Muscle of leg (tissue), 11 donors: ENCODE data around the gene FBXL7. TPM values are rescaled to one million over a fixed set of nuclear protein-coding genes. Genes with fewer than 3 reads are reported as not detected.

Source experiments
- DNase-seq: peaks from one replicate; pipeline ENCODE4 v3.0.0; 2013
- H3K27ac ChIP-seq: one replicate; pipeline ENCODE4 v1.5.1; 2013; ENCODE audit warnings: mild to moderate bottlenecking, low read length, control low read depth
- H3K27me3 ChIP-seq: one replicate; pipeline ENCODE4 v1.6.1; 2013; ENCODE audit warnings: low read length; ENCODE audit not compliant: control insufficient read depth, insufficient read depth
- H3K36me3 ChIP-seq: one replicate; pipeline ENCODE4 v1.6.1; 2013; ENCODE audit warnings: low read length; ENCODE audit not compliant: control insufficient read depth, insufficient read depth
- H3K4me1 ChIP-seq: one replicate; pipeline ENCODE4 v1.6.1; 2013; ENCODE audit warnings: low read length; ENCODE audit not compliant: control insufficient read depth, insufficient read depth
- H3K4me3 ChIP-seq: one replicate; pipeline ENCODE4 v1.5.1; 2013; ENCODE audit warnings: low read length, control low read depth
- H3K9me3 ChIP-seq: replicated peaks from 2 replicates; pipeline ENCODE4 v1.6.1; 2013; ENCODE audit warnings: low read depth, low read length; ENCODE audit not compliant: control insufficient read depth
- WGBS: methylation state at CpG from one replicate; pipeline ENCODE4 v1.1.5; 2013; ENCODE audit warnings: missing lambda C conversion rate; ENCODE audit not compliant: insufficient coverage; 5-methylcytosine and 5-hydroxymethylcytosine counted together
- polyA plus RNA-seq, 8 donors: library from polyadenylated mRNA; unstranded; fragments of 120-200 nt; gene quantifications; one replicate each; pipeline versions ENCODE4 v1.2.1 to v1.2.3, GENCODE V29; 2013; ENCODE audit warnings: inconsistent platforms in 1 of 8, low replicate concordance in 1 of 8; ENCODE audit not compliant: insufficient read length in 8 of 8, insufficient read depth in 1 of 8
- total RNA-seq: library from RNA; stranded (reverse); fragments of 120-200 nt; gene quantifications from one replicate; pipeline ENCODE4 v1.2.4, GENCODE V29; 2013

Gene FBXL7
- total and polyA plus RNA-seq, 9 donors: 9.0 to 26.1 (median 21.5) TPM

- peaks cover 7% of the 10 kb centered on the region for H3K4me1 ChIP-seq
- peaks cover 3% of the 10 kb centered on the region for H3K36me3 ChIP-seq
- no peak for DNase-seq
- WGBS: 91% methylated on average over 6 of the region's 12 CpGs
- H3K4me3 ChIP-seq: no peak overlapping the region
- no peak overlapping the region for H3K27ac ChIP-seq
- no peaks in the 10 kb centered on the region for H3K27me3 ChIP-seq
- no peaks in the 10 kb centered on the region for H3K9me3 ChIP-seq
These were observed 16.5 kb downstream of the FBXL7 start for GRCh38 chr5:15516486-15516885.

GRCh38 chr5:15518786-15519185 lies 18.8 kb downstream of the FBXL7 start:
- no peak for DNase-seq
- Histone ChIP-seq H3K27me3 (no peaks in the 10 kb centered on the region), H3K9me3 (no peaks in the 10 kb centered on the region), H3K4me1 (peaks cover 13% of the 10 kb centered on the region), H3K4me3 (no peak overlapping the region), H3K27ac (no peak overlapping the region), H3K36me3 (peaks cover 3% of the 10 kb centered on the region)
- WGBS: 86% methylated on average over 6 of the region's 9 CpGs

- Histone ChIP-seq H3K9me3 (no peaks in the 10 kb centered on the region), H3K36me3 (no peaks in the 10 kb centered on the region), H3K27ac (peak overlapping the region; percentile 67), H3K4me3 (no peak overlapping the region), H3K4me1 (peaks cover 10% of the 10 kb centered on the region), H3K27me3 (no peaks in the 10 kb centered on the region)
- peak; percentile 21 for DNase-seq
- WGBS: 50% methylated on average over 3 of the region's 5 CpGs
These were observed 20.9 kb downstream of the FBXL7 start for GRCh38 chr5:15520856-15521255.

GRCh38 chr5:15521381-15522186 lies 21.6 kb downstream of the FBXL7 start:
- H3K4me1 ChIP-seq: peaks cover 10% of the 10 kb centered on the region
- H3K27ac ChIP-seq: peak overlapping the region; percentile 67
- peak; percentile 68 for DNase-seq
- WGBS: no CpG with 5 or more reads among the region's 8 CpGs
- H3K9me3 ChIP-seq: no peaks in the 10 kb centered on the region
- H3K4me3 ChIP-seq: peak overlapping the region; percentile 4
- H3K27me3 ChIP-seq: no peaks in the 10 kb centered on the region
- H3K36me3 ChIP-seq: peaks cover 3% of the 10 kb centered on the region

- H3K36me3 ChIP-seq: peaks cover 4% of the 10 kb centered on the region
- H3K4me1 ChIP-seq: peaks cover 10% of the 10 kb centered on the region
- no peaks in the 10 kb centered on the region for H3K27me3 ChIP-seq
- no peaks in the 10 kb centered on the region for H3K9me3 ChIP-seq
- peak; percentile 62 for DNase-seq
- peak overlapping the region; percentile 18 for H3K27ac ChIP-seq
- no peak overlapping the region for H3K4me3 ChIP-seq
- no CpG with 5 or more reads among the region's 3 CpGs for WGBS
These were observed 22.2 kb downstream of the FBXL7 start for GRCh38 chr5:15522187-15522520.

GRCh38 chr5:15524712-15525111 lies 24.7 kb downstream of the FBXL7 start:
- H3K4me3 ChIP-seq: no peak overlapping the region
- H3K9me3 ChIP-seq: no peaks in the 10 kb centered on the region
- H3K4me1 ChIP-seq: peaks cover 10% of the 10 kb centered on the region
- no peaks in the 10 kb centered on the region for H3K27me3 ChIP-seq
- 100% methylated on average over 1 of the region's 2 CpGs for WGBS
- peaks cover 4% of the 10 kb centered on the region for H3K36me3 ChIP-seq
- DNase-seq: peak; percentile 27
- H3K27ac ChIP-seq: no peak overlapping the region

- peaks cover 9% of the 10 kb centered on the region for H3K4me1 ChIP-seq
- 81% methylated on average over 2 of the region's 3 CpGs for WGBS
These were observed 25.8 kb downstream of the FBXL7 start for GRCh38 chr5:15525703-15526275.

GRCh38 chr5:15526413-15526812 lies 26.4 kb downstream of the FBXL7 start:
- H3K4me1 ChIP-seq: peaks cover 6% of the 10 kb centered on the region
- H3K36me3 ChIP-seq: peaks cover 6% of the 10 kb centered on the region
- WGBS: 92% methylated on average over 2 of the region's 3 CpGs
- H3K4me3 ChIP-seq: no peak overlapping the region
- no peak for DNase-seq
- H3K27ac ChIP-seq: no peak overlapping the region
- no peaks in the 10 kb centered on the region for H3K27me3 ChIP-seq
- H3K9me3 ChIP-seq: no peaks in the 10 kb centered on the region

More at GRCh38 chr5:15525703-15526275, 25.8 kb downstream of the FBXL7 start:
- H3K27ac ChIP-seq: no peak overlapping the region
- H3K4me3 ChIP-seq: no peak overlapping the region
- no peaks in the 10 kb centered on the region for H3K9me3 ChIP-seq
- H3K36me3 ChIP-seq: peaks cover 6% of the 10 kb centered on the region
- H3K27me3 ChIP-seq: no peaks in the 10 kb centered on the region
- DNase-seq: no peak

- no CpG with 5 or more reads among the region's 3 CpGs for WGBS
- H3K4me1 ChIP-seq: peaks cover 7% of the 10 kb centered on the region
- no peaks in the 10 kb centered on the region for H3K27me3 ChIP-seq
- H3K4me3 ChIP-seq: no peak overlapping the region
- H3K36me3 ChIP-seq: peaks cover 6% of the 10 kb centered on the region
- H3K9me3 ChIP-seq: no peaks in the 10 kb centered on the region
- DNase-seq: no peak
- H3K27ac ChIP-seq: no peak overlapping the region
These were observed 28.5 kb downstream of the FBXL7 start for GRCh38 chr5:15528476-15528875.

- Histone ChIP-seq H3K4me1 (peaks cover 5% of the 10 kb centered on the region), H3K36me3 (peaks cover 6% of the 10 kb centered on the region), H3K9me3 (no peaks in the 10 kb centered on the region), H3K4me3 (no peak overlapping the region), H3K27ac (no peak overlapping the region), H3K27me3 (no peaks in the 10 kb centered on the region)
- WGBS: no CpG with 5 or more reads among the region's 5 CpGs
- peak; percentile 56 for DNase-seq
These were observed 29.0 kb downstream of the FBXL7 start for GRCh38 chr5:15529013-15529412.
